NOMO-1 treated with dmso at 0.1 percent for 144 hours (cell line): ENCODE measurements around the gene RNF103.
A peak's percentile ranks its signal among the peaks of the same experiment; 100 is the strongest.
"Not testable (repeated sequence)": the region's sequence is repeated elsewhere in the genome, so short reads cannot be mapped to it uniquely, and the experiment has no call there.

Experiments
- DNase-seq: peaks from one replicate; lab custom pipeline; 2025; ENCODE audit not compliant: unreplicated experiment; lab: John Stamatoyannopoulos, UW

The RNF103 gene, protein sequence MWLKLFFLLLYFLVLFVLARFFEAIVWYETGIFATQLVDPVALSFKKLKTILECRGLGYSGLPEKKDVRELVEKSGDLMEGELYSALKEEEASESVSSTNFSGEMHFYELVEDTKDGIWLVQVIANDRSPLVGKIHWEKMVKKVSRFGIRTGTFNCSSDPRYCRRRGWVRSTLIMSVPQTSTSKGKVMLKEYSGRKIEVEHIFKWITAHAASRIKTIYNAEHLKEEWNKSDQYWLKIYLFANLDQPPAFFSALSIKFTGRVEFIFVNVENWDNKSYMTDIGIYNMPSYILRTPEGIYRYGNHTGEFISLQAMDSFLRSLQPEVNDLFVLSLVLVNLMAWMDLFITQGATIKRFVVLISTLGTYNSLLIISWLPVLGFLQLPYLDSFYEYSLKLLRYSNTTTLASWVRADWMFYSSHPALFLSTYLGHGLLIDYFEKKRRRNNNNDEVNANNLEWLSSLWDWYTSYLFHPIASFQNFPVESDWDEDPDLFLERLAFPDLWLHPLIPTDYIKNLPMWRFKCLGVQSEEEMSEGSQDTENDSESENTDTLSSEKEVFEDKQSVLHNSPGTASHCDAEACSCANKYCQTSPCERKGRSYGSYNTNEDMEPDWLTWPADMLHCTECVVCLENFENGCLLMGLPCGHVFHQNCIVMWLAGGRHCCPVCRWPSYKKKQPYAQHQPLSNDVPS

DNA sequence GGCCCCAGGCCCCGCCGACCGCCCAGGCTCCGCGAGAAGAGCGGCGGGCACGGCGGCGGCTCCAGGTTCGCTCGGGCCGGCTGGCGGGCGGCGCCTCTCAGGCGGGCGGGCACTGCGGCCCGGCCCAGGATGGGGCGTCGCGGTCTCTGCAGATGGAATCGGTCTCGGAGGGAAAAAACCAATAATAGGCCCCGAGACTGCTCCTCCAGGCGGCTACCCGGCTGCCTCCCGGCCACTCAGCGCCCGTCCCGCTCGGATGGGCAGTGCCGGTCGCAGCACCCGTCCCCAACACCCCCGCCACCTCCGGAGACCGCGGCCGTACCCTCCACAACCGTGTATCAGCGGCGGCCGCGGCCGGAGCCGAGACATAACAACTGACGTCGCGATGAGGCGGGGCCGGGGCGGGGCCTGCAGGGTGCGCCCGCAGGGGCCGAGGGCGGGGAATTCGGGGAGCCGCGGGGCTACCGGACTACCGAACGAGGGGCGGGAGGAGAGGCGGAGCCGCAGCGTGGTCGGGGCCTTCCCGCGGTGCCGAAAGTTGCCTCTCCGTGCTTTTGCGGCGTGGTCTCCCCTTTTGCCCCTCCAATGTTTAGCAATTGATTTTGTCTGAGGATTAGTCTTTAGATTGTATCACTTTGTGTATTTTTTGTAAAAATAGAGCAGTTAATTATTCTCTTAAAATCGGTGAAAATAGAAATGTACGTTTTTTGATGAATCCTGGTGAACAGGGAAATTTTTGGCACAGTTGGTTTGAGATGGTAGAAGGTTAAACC lies at the start of gene RNF103:
RNF103 (minus strand) TSS at position 372 of the 773 bp plus-strand sequence. CDS start 979 bp downstream, outside the sequence.
- DNase-seq, result peak; percentile 77

DNA sequence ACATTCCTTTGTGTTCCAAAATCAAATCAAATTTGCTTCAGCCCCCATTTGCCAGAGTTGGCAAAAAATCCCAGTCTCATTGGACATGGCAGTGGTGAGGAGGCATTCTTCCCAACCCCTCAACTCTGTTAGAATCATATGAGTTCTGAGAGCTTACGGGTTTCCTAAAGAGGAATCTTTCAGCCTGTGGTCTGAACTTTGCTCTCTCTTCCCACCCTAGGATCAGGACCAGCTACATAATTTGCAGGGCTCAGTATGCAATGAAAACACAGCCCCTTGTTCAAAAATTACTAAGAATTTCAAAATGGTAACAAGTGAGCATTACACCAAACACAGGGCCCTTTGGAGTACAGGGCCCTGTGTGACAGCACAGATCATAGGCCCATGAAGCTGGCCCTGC lies 49.3 kb upstream of the RNF103 start:
- no peak for DNase-seq

DNA sequence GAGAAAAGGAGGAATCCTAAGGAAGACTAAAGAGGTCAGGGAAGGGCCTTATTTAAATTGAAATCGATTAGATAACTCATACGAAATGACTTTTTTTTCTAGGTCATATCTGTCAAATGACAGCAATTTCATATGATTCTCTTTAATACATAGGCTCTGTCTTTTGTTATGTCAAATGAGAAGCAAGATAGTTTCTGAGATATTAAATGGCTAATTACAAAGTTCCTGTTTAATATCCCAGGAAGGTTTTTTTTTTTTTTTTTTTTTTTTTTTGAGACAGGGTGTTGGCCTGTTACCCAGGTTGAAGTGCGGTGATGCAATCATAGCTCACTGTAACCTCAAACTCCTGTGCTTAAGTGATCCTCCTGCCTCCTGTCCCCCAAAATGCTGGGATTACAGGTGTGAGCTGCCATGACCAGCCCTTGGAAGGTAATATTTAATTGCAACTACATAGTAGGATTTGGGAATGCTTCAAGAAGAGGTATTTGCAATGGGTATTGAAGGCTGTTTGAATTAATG lies 48.4 kb upstream of the RNF103 start:
- DNase-seq, result no peak

DNA sequence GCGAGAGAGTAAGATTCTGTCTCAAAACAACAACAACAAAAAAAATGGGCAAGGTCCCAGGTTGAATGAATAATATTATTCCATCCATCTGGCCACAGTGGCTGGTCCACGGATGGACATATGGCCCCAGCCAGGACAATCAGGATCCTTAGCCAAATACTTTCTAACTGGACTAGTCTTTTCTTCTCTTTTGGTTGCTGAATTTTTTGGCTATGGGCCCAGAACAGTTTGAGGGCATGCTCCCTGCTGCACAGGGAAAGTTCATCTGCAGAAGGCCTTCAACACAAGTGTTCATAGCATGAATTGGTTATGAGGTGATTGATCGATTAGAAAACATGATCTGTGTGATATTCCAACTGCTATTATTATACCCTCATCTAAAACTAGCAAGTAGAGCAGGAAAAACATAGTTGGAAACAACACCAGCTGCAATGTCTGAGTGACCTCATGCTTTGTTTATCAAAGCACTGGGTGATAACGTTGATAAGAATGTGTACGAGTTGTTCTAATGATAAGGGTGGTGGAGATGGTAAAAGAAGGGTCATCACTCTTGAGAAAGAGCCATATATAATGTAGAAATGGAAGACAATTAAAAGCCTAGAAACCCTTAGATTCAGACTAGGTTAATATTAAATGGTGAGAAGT lies 47.8 kb upstream of the RNF103 start:
- no peak for DNase-seq

DNA sequence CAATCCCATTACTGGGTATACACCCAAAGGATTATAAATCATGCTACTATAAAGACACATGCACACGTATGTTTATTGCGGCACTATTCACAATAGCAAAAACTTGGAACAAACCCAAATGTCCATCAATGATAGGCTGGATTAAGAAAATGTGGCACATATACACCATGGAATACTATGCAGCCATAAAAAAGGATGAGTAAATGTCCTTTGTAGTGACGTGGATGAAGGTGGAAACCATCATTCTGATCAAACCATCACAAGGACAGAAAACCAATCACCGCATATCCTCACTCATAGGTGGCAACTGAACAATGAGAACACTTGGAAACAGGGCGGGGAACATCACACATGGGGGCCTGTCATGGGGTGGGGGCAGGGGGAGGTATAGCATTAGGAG lies 45.7 kb upstream of the RNF103 start:
- not testable (repeated sequence) for DNase-seq

DNA sequence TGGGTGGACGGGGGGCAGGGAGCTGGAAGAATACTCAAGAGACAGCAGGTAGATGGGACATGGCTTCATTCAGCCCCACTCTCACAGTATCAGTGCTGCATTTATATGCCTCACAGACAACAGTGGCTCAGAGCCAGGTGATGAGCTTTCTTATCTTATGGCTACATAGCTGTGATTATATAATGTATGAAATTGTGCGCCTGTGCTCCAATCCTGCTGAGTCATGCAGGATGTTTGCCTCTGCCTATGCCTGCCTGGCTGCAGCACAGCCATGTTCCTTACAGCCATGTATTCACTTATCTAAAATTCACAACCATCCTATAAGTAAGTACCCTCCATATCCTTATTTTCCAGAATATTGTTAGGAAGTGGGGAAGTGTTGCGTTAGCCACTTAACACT lies 37.7 kb upstream of the RNF103 start:
- DNase-seq, result no peak

DNA sequence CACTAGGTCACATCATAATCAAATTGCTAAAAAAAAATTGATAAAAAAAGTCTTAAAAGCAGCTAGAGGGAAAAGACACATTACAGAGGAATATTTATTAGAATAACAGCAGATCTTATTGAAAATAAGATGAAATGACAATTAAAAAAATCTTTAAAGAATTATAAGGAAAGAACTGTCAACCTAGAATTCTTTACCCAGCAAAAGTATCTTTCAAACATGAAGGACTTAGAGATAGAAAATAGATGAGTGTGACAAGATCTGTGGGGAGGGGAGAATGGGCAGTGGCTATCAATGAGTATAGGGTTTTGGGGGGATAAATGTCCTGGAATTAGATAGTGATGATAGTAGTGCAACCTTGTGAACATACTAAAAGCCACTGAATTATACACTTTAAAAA lies 26.5 kb upstream of the RNF103 start:
- DNase-seq, result no peak

DNA sequence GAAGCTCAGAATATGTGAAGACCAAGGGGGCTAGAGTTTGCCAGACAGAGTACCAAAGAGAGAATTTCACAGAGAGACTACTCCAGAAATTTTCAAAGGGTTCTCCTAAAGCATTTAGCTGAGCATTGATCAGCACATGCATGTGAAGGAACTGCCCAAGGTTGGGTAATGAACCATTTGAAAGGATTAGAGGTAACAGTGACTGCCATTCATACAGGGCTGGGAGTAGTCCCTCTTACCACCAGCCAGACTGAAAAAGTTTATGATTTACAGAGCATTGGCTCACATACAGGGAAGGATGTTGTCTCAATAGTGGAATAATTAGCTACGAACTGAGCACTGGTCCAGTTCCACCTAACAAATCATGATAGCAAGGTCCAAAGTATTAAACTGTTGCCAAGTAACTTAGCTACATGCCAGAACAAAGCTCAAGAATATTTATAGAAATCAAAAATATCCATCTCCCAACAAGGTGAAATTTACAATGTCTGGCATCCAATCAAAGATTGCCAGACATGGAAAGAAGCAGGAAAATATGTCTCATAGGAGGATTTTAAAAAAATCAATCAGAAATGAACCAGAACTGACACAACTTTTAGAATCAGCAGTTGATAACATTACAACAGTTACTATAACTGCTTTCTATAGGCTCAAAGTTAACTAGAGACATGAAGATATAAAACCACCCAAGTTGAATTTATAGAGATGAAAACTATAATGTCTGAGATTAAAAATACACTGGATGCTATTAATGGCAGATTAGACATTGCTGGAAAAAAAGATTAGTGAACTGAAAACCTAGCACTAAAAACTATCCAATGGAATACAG lies 25.7 kb upstream of the RNF103 start:
- DNase-seq, result no peak

DNA sequence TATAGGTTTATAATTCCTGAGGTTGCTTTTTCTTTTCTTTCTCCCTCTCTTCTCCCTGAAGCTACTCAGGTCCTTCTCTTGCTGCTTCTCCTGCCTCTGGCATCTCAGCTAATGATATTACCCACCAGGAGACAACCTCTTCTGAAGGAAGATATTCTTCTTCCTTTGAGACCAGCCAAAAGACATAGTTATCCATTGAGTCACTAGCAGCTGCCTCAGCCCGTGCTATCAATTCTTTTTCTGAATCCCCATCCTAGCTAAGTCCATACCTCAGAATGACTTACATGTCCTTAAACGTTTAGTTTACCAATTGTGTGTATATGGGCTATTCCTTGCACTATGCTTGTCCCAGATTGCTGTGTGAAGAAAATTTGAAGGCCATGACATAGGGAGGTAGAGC lies 25.0 kb upstream of the RNF103 start:
- DNase-seq, result no peak

DNA sequence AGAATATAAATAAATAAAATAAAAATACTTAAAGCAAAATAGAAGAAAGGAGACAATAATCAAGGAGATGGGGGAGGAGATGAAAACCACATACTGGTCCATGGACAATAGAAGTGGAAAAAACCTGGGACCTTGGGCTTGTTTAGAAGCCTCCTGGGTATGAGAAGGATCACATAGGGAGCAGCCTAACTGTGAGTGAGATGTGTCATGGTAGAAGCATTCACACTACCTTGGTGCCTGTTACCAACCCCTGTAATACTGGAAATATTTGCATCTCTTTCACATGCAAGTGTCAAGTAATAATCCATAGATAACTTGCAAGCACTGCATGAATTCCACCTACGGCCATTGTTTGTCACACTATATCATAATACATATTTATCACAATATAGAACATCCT lies 23.2 kb upstream of the RNF103 start:
- DNase-seq, result no peak

DNA sequence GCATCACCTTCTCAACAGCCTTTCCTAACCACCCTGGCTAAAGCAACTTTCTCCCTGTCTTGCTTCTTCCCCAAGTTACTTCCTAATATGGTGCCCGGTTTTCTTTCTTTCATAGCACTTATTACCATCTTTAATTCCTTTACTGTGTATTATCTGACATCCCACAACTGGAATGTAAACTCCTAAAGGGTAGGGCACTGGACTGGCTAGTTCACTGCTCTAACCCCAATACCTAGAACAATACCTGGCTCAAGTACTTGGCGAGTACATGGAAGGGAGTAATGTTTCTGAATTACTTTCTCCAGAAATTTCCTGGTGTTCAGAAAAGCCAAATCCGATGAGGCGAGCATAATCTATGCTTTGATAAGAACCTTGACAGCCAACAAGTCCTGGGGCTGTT lies 22.7 kb upstream of the RNF103 start:
- no peak for DNase-seq

DNA sequence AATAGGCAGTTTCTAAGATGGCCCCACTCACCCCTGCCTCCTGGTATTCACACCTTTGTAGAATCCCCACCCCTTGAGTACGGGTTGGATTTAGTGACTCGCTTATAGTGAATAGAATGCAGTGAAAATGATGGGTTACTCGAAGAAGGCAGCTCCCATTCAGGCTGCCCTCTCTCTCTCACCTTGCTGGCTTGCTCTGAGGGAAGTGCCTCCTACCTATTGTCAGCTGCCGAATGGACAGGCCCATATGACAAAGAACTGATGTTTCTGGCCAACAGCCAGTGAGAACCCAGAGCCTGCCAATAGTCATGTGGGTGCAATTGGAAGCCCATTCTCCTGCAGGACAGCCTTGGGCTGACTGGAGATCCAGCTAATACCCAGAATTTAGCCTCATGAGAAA lies 22.1 kb upstream of the RNF103 start:
- DNase-seq, result no peak

DNA sequence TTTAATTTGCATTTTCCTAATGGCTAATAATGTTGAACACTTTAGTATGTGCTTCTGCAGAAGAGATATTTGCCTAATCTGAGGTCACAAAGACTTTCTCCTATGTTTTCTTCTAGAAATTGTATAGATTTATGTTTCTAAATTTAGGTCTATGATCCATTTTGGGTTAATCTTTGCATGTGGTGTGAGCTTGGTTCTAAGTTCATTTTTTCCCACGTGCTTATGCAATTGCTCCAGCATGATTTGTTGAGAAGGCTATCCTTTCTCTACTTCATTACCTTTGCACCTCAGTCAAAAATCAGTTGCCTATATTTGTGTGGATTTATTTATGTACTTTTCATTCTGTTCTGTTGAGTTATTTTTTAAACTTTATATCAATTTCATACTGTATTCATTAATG lies 15.0 kb upstream of the RNF103 start:
- DNase-seq, result no peak

DNA sequence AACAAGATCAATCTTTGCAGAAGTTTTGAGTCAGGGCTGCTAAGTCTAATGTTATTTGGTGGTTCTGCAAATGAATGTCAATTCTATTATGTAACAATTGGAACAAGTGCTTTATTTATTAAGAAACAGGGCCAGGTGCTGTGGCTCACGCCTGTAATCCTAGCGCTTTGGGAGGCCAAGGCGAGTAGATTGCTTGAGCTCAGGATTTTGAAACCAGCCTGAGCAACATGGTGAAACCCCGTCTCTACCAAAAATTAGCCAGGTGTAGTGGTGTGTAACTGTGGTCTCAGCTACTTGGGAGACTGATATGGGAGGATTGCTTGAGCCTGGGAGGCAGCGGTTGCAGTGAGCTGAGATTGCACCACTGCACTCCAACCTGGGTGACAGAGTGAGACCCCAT lies 13.2 kb upstream of the RNF103 start:
- no peak for DNase-seq

DNA sequence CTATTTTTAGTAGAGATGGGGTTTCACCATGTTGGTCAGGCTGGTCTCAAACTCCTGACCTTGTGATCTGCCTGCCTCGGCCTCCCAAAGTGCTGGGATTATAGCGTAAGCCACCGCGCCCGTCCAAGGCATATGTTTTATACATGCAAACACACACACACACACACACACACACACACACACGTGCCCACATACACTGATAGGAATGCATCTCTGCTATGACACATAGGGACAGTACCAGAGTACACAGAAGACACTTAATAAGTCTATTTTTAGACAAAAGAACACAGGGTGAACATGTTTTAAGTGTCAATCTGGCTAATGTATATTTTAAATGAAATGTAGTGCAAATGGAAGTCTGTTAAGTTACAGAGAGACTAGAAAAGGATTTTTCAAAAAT lies 10.7 kb upstream of the RNF103 start:
- no peak for DNase-seq

DNA sequence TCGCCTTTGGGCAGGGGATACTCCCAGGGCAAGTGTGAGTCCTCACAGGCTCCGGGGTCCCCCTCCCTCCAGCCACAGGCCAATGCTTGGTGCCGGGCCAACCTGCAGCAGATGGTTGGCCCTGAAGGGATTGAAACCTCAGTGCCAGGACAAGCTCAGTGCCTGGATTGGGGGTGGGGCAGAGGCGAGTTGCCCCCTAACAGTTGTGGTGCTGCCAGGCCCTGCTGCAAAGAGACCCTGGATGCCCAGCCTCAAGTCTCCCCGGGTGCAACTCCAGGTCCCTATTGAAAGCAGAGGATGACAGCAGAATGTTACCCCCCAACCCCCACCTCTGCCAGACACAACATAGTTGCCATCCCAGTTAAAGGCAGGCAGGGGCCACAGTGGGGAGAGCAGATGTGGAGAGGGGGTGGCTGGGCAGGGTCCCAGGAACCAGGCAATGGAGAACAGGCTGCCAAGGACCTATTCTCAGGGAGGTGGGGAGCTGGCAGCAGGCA lies 9.5 kb upstream of the RNF103 start:
- no peak for DNase-seq

DNA sequence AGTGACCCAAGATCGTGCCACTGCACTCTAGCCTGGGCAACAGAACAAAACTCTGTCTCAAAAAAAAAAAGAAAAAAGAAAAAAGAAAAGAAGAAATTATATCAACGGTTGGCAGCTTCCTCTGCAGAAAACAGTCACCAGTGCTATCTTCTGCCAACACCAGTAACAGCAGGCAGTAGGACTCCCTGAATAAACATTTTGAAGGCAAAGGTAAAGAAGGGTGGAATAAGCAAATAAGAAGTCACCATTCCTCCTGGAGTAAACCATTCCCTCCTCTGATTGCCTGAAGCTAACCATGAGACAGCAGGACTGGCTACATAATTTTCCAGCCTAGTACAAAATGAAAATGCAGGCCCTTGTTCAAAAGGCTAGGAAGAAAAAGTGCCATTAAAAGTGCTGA lies 9.0 kb upstream of the RNF103 start:
- no peak for DNase-seq

DNA sequence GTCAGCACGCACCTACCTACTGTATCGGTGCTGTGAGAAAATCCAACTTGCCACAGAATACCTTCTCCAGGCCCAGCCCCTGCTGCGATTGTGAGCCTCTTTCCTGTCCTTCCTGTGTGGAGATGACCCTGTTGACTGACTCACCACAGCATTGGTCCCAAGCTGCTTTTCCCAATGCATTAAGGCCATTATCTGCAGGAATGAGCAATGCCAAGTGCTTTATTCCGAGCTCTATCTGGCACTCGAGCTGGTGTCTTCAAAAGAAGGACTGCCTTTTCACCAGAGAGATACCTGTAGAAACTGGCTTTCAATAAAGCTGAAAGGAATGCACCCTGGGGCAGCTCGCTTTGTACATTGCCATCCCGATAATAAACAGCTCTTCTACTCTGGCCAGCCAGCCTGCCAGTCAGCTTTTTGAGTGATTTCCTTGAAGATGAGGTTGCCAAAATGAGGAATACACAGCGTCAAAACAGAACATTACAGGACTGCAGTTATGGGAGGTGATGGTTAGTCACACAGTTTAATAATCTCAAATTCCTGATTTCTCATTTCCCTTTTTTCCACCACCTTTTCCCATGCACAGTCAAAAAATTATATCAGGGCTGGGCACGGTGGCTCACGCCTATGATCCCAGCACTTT lies 8.3 kb upstream of the RNF103 start:
- no peak for DNase-seq

DNA sequence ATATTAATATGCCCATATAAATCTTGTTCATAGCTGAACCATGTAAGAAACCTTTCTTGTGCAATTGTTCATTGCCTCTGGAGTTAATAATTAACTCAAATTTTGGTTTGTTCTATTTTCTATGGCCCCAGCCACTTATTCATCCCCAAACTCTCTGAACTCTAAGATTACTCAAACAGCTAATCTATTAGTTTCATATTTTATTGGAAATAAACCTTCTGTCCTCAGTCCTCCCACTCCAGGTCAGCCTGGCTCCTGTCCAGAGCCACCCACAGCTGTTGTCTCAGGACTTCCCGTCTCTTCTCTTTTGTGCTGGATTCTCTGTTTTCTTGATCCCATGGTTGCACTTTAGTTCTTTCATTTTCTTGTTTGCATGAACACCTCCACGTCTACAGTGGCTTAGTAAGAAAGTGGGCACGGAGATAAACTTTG lies 4.4 kb upstream of the RNF103 start:
- DNase-seq, result no peak

DNA sequence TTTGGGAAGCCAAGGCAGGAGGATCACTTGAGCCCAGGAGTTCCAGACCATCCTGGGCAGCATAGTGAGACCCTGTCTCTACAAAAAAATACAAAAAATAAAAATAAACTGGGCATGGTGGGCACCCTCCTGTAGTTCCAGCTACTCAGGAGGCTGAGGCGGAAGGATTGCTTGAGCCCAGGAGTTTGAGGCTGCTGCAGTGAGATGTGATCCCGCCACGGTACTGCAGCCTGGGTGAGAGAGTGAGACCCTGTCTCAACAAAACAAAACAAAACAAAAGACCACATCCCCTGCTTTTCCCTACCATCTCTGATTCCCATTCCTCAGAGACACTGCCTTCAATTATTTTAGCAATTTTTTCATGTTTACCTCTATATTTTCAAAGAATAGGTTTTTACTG lies 3.9 kb upstream of the RNF103 start:
- DNase-seq, result no peak
